GM21529 (cell line): ENCODE results near the gene MAGI3.
"Not testable (repeated sequence)": the region's sequence is repeated elsewhere in the genome, so short reads cannot be mapped to it uniquely, and the experiment has no call there.

ENCODE experiments used
- ATAC-seq: cut with Tn5 transposase; IDR thresholded peaks from one replicate; pipeline ENCODE4 v1.9.1; 2021; ENCODE audit not compliant: unreplicated experiment

MAGI3 gene

DNA sequence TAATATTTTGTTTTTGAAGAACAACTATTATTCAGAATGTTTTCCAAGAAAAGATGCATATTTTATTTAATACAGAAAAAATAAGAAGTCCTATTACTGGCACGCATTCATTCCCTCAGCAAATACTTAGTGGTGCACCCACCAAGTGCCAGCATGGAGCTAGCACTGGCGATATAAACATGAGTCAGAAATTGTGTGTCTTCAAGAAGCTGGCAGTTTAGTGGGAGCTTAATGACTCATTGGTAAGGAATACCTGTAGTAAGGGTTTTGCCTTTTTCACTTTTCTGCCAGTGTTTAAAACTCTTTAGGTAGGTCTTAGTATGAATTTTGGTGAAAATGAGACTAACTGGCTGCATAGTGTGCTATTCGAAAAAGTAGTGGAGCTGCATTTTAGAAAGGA lies 6.3 kb downstream of the MAGI3 start:
- no peak for ATAC-seq

DNA sequence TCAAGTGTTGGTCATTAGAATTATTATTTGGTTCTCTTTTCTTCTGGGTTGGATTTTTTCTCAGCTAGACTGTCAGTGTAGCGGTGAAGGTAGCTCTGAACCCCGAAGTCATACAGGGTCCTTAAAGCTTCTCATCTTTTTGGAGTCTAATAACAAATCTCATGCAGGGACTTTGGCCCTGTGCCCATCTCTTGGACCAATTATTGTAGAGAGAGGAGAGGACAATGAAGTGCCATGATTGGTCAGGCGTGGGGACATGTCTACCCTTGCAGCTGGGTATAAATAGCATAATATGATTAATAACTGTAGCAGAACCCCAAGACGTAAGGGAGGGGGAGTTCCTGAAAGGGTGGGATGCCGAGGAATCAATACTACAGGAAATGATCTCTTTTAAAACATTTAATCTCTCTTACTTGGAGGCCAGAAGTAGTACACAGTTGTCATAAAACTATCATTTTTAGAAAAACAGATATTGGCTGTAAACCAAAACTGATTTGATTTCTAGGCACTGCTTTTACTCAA lies 8.8 kb downstream of the MAGI3 start:
- ATAC-seq, result no peak

DNA sequence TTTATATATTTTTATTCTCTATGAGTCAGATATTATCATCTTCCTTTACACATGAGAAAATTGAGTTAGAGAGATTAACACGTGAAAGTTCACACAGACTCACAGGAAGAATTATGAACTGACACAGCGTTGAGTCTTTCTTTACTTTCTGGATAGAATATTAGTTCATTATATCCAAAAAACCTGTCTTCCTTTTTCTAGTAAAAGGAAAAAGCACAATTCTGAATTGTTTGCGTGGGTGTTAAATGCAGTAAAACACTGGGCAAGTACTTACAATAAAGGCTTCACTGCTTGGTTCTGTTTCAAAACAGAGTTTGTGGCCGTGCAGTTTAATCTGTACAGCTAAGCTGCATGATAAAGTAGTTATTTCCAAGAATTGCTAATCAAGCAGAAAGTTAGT lies 10.8 kb downstream of the MAGI3 start:
- ATAC-seq, result no peak

DNA sequence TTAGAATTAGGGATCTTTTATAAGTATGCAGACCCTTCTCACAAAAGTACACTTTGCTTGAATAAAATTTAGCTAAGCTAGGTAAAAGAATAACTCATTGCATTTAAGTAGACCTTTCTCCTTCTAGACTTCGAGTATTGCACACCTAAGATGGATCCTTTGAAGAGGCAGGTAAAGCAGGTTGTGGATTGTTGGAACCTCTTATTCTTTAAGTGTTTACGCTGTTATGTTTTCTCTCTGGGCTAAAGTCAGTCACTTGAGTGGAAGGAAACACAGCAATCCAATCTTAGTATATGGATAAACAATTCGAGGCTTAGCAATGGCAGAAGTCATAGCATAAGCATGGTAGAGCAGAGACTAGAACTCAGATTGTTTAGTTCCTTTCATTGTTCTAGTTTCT lies 11.4 kb downstream of the MAGI3 start:
- ATAC-seq, result no peak

DNA sequence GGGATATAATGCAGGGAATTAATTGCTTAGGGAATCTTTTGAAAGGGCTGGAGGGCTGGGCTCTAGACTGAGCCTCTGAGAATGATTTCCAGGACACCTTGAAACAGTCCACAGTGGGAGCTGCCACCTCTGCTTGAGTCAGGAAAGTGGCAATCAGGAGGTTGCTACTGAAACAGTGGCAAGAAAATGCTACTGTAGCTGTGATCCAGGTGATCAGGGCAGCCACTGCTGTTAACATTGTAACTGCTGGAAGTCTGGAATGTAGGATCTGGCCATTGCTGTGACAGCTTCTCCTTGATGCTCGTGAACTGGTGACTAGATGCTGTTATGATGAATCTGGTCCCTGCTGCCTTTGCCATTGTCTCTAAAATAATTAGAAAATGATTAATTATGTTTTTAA lies 12.8 kb downstream of the MAGI3 start:
- ATAC-seq, result no peak

DNA sequence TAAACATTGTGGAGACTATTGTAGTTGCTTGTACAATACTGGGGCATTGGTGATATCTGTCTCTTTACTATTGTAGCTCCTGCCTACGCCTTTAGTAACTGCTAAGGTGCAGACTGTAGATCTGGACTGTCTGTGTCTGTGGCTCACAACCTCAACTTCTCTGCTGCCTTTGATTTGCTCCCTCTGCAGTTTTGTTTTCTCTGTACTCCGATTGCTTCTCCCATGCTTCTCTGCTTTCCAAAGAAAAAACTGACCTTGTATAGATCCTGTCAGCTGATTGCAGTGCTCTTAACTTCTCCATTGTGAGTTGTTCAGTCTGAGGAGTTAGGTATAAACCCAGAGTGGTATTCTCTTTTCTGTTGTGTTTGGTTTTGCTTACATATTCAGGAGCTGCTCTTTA lies 15.3 kb downstream of the MAGI3 start:
- ATAC-seq, result no peak

DNA sequence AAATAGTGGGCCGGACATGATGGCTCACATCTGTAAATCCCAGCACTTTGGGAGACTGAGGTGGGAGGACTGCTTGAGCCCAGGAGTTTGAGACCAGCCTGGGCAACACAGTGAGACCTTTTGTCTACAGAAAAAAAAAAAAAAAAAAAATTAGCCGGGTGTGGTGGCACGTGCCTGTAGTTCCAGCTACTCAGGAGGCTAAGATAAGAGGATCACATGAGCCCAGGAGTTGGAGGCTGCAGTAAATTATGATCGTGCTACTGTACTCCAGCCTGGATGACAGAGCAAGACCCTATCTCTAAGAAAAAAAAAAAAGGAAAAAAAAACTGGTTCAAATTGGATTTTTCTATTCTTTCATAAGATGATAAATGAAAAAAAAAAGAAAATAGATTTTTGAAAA lies 15.8 kb downstream of the MAGI3 start:
- ATAC-seq, result not testable (repeated sequence)

DNA sequence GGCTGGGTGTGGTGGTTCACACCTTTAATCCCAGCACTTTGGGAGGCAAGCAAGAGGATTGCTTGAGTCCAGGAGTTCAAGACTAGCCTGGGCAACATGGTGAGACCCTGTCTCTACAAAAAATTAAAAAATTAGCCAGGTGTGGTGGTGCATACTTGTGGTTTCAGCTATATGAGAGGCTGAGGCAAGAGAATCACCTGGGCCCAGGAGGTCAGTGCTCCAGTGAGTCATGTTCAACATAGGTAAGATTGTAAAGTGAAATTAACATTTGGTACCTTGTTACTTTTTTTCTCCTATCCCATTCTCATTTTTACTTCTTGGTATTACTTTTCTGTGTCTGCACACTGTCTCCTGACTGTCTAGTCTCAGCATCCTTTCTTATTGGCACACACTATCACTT lies 19.0 kb downstream of the MAGI3 start:
- ATAC-seq, result no peak

DNA sequence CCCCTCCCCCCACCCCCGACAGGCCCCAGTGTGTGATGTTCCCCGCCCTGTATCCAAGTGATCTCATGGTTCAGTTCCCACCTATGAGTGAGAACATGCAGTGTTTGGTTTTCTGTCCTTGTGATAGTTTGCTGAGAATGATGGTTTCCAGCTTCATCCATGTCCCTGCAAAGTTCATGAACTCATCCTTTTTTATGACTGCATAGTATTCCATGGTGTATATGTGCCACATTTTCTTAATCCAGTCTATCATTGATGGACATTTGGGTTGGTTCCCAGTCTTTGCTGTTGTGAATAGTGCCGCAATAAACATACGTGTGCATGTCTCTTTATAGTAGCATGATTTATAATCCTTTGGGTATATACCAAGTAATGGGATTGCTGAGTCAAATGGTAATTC lies 21.7 kb downstream of the MAGI3 start:
- ATAC-seq, result not testable (repeated sequence)

DNA sequence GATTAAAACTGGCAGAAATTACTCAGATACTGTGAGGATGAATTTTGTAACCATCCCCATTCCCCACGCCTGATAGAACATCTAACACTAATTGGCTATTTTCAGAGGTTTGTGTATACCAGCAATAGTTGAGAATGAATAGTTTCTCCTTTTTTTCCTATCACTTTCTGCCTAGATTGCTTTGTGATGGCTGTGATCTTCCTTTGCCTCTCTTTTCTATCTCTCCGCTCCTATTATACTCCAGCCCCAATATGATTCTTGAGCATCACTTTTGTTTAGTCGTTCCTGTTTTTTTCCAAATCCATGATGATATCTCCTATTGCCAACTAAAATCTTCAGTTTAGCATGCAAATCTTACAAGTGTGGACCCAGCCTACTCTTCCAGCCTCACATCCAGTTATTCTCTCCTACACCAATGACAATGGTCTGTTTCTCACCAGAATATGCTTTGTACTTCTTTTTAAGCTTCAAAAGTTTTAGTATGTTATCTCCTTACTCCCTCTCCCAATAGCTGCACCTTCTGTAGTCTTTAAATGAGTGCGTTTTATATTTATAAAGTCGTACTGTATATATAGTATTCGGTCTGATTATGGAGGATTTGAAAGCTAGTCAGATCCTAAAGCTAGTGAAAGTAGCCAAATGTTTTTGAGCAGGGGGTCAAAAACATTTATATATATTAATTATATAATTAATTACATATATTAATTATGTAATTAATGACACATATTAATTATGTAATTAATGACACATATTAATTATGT lies 25.2 kb downstream of the MAGI3 start:
- ATAC-seq, result no peak

DNA sequence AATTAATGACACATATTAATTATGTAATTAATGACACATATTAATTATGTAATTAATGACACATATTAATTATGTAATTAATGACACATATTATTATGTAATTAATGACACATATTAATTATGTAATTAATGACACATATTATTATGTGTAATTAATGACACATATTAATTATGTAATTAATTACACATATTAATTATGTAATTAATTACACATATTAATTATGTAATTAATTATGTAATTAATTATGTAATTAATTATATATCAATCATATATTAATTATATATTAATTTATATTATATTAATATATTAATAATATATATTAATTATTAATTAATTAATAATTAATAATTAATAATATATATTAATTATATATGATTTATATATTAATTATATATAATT lies 25.8 kb downstream of the MAGI3 start:
- not testable (repeated sequence) for ATAC-seq

DNA sequence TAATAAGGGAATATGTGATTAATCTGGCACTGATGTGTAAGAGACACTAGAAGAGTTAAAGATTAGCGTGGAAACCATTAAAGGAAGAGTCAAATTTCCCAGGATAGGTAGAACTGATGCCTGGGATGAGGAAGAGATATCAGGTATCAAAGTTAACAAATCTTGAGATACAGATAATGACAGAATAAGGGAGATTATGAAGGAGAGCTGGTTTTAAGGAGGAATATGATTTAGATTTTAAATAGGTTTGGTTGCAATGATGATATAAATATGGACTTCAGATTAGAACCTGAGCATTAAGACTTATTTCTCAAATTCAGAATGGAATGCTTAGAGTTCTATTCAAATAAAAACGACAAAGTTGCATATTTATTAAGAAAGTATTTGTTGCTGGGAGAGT lies 26.2 kb downstream of the MAGI3 start:
- no peak for ATAC-seq

DNA sequence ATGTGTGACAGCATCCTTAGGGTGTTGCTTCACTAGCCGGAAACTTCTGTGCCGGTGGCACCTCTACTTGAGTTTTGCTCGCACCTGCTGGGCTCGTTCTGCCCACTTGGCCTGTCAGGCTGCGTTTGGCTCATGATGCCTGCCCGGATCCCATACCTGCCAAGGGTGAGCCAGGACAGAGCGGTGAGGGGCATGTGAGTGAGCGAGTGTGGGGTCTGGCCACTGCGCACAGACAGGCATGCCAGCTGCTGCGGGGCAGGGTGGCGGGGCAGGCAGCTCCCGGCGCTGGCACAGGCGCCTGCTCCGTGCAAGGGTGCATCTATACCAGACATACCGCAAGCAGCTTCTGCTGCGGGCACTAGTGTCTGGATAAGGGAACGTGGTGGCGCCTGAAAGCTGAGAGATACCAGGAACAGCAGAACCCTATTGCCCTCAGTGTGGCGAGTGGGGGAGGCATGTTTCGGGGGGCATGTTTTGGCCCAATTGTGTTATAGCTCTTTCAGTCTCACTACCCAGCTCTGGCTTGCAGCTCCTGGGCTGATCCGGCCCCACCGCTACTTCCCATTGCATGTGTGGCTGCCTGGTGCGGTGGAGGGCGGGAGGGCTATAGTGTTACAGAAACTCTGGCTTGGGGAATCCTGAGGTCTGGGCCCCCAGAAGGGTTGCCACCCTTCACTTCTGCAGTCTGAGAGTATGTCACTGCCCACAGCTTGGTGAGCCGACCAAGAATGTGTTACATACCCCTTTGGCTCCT lies 32.2 kb downstream of the MAGI3 start:
- no peak for ATAC-seq

DNA sequence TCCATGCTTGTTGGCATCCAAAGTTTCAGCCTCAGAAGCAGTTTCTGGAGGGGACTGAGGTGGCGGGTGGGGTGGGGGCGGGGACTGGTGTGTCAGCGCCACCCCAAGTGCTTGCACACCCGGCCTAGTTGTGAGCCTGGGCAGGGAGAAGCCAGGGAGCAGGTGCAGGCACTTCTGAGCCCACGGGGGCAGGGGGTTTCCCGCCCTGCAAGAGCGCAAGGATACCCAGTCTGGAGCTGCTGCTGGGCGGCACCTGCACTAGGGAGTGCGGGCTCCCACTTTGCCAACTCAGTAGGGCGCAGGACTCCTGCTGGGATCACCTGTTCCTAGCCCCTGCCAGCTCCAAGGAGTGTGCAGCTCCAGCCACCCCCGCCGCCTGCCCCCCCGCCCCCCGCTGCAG lies 33.5 kb downstream of the MAGI3 start:
- ATAC-seq, result no peak

DNA sequence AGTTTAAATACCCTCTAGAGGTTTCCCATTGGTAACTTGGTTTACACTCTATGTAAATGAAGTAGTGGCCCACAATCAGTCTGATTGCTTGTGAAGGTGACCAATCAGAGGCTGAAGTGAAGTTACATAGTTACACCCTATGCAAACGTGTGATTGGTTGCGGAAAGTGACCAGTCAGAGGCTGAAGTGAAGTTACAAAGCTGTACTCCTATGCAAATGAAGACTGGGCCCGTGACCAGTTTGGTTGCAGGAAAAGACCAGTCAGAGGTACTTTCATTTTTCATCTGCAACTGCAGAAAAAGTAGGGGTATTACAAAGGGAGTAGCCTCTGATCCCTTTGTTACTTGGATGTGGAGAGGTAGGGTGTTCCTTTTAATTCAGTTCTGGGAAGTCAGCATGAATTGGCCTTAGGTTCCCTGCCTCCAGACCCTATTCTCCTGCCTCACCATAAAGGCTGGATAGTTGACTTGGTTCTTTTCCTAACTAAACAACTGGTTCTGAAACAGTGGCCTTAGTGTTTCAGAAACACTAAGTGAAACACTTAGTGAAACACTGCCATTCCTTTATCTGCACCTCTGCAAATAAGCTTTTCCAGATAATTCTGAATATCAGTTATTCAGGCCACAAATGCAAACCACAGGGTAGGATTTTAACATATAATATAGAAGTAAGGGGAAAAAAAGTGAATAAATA lies 39.3 kb downstream of the MAGI3 start:
- ATAC-seq, result no peak

DNA sequence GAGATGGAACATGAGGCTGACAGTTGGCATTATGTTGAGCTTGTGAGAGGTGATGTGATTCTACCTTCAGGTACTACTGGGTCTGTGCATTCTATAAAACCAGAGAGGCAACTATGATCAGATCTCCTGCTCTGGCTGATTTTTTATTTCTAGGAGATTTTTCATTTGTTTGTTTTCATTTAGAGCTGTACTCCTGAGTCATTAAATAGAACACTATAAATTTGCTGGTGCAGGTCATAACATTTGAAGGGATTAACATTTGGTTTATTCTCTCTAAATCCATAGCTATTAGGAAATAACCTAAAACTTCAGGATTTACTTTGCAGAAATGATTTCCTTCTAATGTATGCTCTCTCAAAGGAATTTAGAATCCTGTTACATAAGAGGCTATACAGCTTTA lies 42.9 kb downstream of the MAGI3 start:
- no peak for ATAC-seq

DNA sequence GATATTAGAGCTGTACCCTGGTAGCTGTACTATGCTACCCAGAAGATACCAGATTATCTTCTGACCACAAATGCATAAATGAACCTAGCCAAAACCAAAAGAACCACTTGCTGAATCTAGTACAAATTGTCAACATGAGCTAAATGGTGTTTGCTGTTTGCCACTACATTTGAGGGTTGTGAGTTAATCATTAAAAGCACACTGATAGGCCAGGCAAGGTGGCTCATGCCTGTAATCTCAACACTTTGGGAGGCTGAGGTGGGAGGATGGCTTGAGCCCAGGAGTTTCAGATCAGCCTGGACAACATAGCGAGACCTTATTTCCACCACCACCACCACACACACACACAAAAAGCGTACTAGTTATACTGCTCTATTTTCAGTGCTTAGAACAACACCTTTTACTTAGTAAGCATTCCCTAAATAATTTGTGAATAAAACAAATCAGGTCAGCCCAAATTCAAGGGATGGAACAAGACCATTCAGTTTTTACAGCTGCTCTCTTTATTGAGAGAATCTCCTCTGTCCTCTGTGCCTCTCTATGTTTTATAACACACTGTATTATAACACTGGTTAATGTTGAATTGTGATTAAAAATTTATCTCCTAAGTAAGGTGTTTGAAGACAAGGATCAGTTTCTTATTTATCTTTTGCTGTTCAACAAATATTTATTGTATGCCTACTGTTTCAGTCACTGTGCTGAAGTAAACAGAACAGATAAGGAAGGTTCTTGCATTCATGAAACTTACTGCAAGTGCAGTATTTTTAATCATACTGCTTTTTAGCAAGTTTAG lies 44.0 kb downstream of the MAGI3 start:
- no peak for ATAC-seq

DNA sequence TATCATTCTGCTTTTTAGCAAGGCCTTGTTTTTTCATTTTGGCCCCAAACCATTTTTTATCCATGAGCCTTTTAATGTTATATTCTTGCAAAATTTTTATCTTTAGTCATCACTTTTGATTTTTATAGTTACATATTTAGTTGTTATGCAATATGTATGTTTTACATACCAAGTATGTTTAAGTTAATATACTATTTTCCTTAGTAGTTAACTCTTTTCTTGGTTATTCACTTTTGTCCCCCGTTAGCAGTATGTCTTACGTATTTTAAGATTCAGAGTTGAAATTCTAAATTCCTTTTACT lies 44.5 kb downstream of the MAGI3 start:
- no peak for ATAC-seq

DNA sequence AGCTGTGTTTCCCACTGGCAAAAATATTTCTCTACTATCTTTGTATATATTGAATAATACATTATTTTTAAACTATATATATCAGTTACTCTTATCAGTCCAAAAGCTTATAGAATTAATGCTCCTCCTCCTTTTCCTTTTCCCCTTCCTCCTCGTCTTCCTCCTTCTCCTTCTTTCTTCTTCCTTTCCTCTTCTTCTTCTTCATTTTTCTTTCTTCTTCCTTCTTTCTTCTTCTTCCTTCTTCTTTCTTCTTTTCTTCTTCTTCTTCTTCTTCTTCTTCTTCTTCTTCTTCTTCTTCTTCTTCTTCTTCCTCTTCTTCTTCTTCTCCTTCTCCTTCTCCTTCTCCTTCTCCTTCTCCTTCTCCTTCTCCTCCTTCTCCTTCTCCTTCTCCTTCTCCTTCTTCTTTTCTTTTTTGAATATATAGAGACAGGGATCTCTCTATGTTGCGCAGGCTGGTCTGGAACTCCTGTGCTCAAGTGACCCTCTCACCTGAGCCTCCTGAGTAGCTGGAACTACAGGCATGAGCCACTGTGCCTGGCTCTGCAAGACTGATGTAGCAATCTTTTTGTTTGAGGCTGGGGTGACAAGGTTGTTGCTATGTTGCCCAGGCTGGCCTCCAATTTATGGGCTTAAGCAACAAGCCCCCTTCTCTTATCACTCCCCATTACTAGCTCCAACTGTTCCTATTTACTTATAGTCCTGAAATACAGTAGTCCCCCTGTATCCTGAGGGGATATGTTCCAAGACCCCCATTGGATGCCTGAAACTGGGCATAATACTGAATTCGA lies 47.4 kb downstream of the MAGI3 start:
- ATAC-seq, result no peak

DNA sequence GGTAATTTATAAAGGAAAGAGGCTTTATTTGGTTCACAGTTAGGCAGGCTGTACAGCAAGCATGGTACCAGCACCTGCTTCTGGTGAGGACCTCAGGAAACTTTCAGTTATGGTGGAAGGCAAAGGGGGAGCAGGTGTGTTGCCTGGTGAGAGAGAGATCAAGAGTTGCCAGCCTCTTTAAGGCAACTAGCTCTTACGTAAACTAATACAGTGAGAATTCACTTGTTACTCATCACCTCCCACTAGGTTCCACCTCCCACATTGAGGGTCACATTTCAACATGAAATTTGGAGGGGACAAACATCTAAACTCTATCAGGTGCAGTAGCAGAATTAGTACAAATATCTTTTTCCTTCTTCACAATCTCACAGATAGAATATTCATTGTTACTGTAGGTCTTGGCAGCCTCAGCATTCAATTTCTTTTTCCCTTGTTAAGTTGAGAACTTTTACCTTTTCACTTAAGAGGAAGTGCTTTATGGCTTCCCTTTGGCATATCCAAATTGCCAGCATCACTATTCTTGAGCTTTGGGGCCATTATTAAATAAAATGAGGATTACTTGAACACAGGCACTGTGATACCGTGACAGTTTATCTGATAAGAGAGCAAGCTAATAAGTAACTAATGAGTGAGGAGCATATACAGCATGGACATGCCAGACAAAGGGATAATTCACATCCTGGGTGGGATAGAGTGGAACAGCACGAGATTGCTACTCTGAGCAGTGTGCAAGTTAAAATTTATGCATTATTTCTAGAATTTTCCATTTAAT lies 48.4 kb downstream of the MAGI3 start:
- no peak for ATAC-seq
